ENCODE results near the gene MPP4. TPM values are rescaled to one million over a fixed set of nuclear protein-coding genes. Genes with fewer than 3 reads are reported as not detected.
A peak's percentile ranks its signal among the peaks of the same experiment; 100 is the strongest.

Gene MPP4
- total RNA-seq, 3 donors from 2014 or later (not counting 1 experiment from before 2014, with no cell fraction given) = 0.15 to 0.45 TPM; not detected in 1

DNA sequence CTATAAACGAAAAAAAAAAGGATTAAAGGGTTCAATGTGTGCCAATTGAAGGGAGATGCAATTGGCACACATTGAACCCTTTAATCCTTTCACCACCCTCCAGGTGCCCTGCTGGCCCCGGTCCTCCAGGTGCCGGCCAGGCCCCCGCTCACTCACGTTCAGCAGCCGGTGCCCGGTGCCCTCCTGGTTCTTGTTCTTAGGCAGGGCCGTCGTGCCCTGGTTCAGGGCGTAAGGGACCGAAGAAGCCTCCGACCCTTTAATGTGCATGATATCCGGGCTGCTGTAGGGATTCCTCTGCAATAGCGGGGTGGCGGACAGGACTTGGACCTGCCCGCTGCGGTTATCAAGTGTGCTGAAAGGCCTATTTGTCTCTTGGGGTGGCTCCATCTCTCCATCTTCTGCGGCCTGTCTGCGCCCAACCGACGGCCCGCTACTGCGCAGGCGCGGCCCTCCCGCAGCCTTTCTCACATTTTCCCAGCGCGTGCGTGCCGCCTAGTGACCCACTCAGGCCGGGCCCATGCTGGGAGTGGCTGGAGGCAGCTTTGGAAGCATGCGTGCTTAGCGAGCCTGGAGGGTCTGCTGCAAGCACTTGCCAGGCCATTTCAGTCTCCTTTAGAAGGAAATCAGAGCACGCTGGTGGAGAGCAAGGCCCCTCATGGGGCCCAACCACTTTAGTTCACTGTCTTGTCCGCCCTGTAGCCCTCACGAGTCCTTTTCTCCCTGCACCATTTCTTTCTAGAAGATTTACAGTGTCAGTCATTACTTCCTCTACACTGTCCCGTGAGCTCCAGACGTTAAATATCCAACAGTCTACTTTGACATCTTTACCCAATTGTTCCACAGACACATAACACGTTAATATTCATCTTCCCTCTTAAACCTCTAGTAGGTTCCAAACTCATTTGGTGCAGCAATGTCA, 79.4 kb downstream of the MPP4 start:
- H3K9me3 ChIP-seq (ENCODE audit: control insufficient read depth, insufficient read depth, low read length) = no peaks in the 10 kb centered on the region
- peaks cover 10 to 14% of the 10 kb centered on the region in 2 donors for H3K27me3 Mint-ChIP-seq (ENCODE audit: low read depth in 2 of 2)
- TF ChIP-seq, protein P1, sequence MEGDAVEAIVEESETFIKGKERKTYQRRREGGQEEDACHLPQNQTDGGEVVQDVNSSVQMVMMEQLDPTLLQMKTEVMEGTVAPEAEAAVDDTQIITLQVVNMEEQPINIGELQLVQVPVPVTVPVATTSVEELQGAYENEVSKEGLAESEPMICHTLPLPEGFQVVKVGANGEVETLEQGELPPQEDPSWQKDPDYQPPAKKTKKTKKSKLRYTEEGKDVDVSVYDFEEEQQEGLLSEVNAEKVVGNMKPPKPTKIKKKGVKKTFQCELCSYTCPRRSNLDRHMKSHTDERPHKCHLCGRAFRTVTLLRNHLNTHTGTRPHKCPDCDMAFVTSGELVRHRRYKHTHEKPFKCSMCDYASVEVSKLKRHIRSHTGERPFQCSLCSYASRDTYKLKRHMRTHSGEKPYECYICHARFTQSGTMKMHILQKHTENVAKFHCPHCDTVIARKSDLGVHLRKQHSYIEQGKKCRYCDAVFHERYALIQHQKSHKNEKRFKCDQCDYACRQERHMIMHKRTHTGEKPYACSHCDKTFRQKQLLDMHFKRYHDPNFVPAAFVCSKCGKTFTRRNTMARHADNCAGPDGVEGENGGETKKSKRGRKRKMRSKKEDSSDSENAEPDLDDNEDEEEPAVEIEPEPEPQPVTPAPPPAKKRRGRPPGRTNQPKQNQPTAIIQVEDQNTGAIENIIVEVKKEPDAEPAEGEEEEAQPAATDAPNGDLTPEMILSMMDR (IDR thresholded peaks at IDR 0.05) = no peak
- H3K4me3 Mint-ChIP-seq = no peak overlapping the region
- H3K4me3 ChIP-seq (ENCODE audit: low read length) = no peak overlapping the region
- no peak overlapping the region for H3K27ac Mint-ChIP-seq
- no peak for DNase-seq
- H3K4me1 ChIP-seq (ENCODE audit: control insufficient read depth, insufficient read depth, low read length) = no peaks in the 10 kb centered on the region
- H3K9me3 Mint-ChIP-seq = no peaks in the 10 kb centered on the region
- 64% methylated on average over 38 of the region's 39 CpGs for WGBS (ENCODE audit: insufficient coverage)
- no peak overlapping the region for H3K27ac ChIP-seq (ENCODE audit: low read length)
- H3K36me3 ChIP-seq (ENCODE audit: control insufficient read depth, insufficient read depth, low read length) = no peaks in the 10 kb centered on the region
- H3K27me3 ChIP-seq (ENCODE audit: control insufficient read depth, insufficient read depth, low read length) = no peaks in the 10 kb centered on the region
- peak in 1 of 3 donors; percentile 5 for ATAC-seq
- intact Hi-C loops (cut with micrococcal nuclease) = no loop called here
- no peaks in the 10 kb centered on the region for H3K4me1 Mint-ChIP-seq
- H3K36me3 Mint-ChIP-seq = no peaks in the 10 kb centered on the region

DNA sequence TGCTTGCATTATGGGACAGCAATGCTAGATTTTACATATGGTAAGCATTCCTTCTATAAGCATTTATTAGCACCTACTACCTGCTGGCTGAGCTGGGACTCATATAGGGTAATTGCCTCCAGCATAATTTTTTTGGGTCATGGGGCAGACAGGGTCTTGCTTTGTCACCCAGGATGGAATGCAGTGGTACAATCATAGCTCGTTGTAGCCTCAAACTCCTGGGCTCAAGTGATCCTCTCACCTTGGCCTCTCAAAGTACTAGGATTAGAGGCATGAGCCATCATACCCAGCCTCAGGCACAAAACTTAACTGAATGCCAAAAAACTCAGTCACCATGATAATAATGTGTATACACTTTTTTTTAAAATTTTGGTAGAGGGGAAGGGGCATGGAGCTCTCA, 90.4 kb downstream of the MPP4 start:
- TF ChIP-seq, protein P1 (IDR thresholded peaks at IDR 0.05) = no peak
- Mint-ChIP-seq H3K4me1 (no peaks in the 10 kb centered on the region), H3K9me3 (peaks cover 2 to 3% of the 10 kb centered on the region in 2 donors), H3K36me3 (no peaks in the 10 kb centered on the region), H3K4me3 (no peak overlapping the region), H3K27me3 (ENCODE audit: low read depth in 2 of 2) (peaks cover 16 to 41% of the 10 kb centered on the region in 2 donors), H3K27ac (no peak overlapping the region)
- ATAC-seq (no peak), DNase-seq (no peak)
- 82% methylated on average over 1 of the region's 1 CpG for WGBS (ENCODE audit: insufficient coverage)
- Histone ChIP-seq H3K9me3 (ENCODE audit: control insufficient read depth, insufficient read depth, low read length) (no peaks in the 10 kb centered on the region), H3K36me3 (ENCODE audit: control insufficient read depth, insufficient read depth, low read length) (no peaks in the 10 kb centered on the region), H3K27me3 (ENCODE audit: control insufficient read depth, insufficient read depth, low read length) (peaks cover 9% of the 10 kb centered on the region), H3K27ac (ENCODE audit: low read length) (no peak overlapping the region), H3K4me3 (ENCODE audit: low read length) (no peak overlapping the region), H3K4me1 (ENCODE audit: control insufficient read depth, insufficient read depth, low read length) (no peaks in the 10 kb centered on the region)
- intact Hi-C loops (cut with micrococcal nuclease) = no loop called here

DNA sequence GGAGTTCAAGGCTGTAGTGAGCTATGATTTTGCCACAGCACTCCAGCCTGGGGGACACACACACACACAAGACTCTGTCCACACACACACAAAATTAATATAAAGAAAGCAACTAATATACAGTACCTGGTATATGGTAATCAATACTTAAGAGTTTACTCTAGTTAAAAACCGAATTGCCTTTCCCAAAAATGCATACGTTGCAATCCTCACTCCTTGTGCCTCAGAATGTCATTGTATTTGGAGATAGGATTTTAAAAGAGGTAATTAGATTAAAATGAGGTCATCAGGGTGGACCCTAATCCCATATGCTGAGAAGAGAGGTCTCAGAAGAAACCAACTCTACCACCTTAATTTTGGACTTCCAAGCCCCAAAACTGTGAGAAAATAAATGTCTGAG, 90.9 kb downstream of the MPP4 start:
- Histone ChIP-seq H3K27me3 (ENCODE audit: control insufficient read depth, insufficient read depth, low read length) (peaks cover 11% of the 10 kb centered on the region), H3K4me3 (ENCODE audit: low read length) (no peak overlapping the region), H3K36me3 (ENCODE audit: control insufficient read depth, insufficient read depth, low read length) (no peaks in the 10 kb centered on the region), H3K4me1 (ENCODE audit: control insufficient read depth, insufficient read depth, low read length) (no peaks in the 10 kb centered on the region), H3K27ac (ENCODE audit: low read length) (no peak overlapping the region), H3K9me3 (ENCODE audit: control insufficient read depth, insufficient read depth, low read length) (no peaks in the 10 kb centered on the region)
- WGBS (ENCODE audit: insufficient coverage) = no CpG with 5 or more reads among the region's 2 CpGs
- H3K4me1 Mint-ChIP-seq = no peaks in the 10 kb centered on the region
- no peak overlapping the region for H3K4me3 Mint-ChIP-seq
- H3K27me3 Mint-ChIP-seq (ENCODE audit: low read depth in 2 of 2) = peaks cover 16 to 41% of the 10 kb centered on the region in 2 donors
- H3K27ac Mint-ChIP-seq = no peak overlapping the region
- peaks cover 2 to 3% of the 10 kb centered on the region in 2 donors for H3K9me3 Mint-ChIP-seq
- TF ChIP-seq, protein P1 (IDR thresholded peaks at IDR 0.05) = no peak
- no peak for DNase-seq
- intact Hi-C loops (cut with micrococcal nuclease) = no loop called here
- no peak for ATAC-seq
- H3K36me3 Mint-ChIP-seq = no peaks in the 10 kb centered on the region
